AML-193 (cell line): ENCODE results near the gene CCT6B.
"Not testable (repeated sequence)": the region's sequence is repeated elsewhere in the genome, so short reads cannot be mapped to it uniquely, and the experiment has no call there.

Experiments
- DNase-seq, 2 experiments: peaks; one replicate each; lab custom pipeline; 2025; lab: John Stamatoyannopoulos, UW

The CCT6B gene

GRCh38 chr17:34980353-34980680 is 19.1 kb upstream of the CCT6B start, which contains the start of gene LIG3:
Gene LIG3, plus strand, starts transcription at chr17:34980512. Its CDS starts 2,494 bp downstream, at chr17:34983006.
- DNase-seq, result peak; percentile 92 to 95

- no peak for DNase-seq
These were observed 18.5 kb upstream of the CCT6B start for GRCh38 chr17:34979650-34980352.

GRCh38 chr17:34979153-34979552 is 17.9 kb upstream of the CCT6B start:
- DNase-seq, result no peak

- DNase-seq, result no peak
These were observed 13.8 kb upstream of the CCT6B start for GRCh38 chr17:34974794-34975785.

GRCh38 chr17:34974179-34974578 is 12.9 kb upstream of the CCT6B start:
- no peak for DNase-seq

GRCh38 chr17:34958438-34958837 is 2.8 kb downstream of the CCT6B start:
- DNase-seq, result no peak

- not testable (repeated sequence) for DNase-seq
These were observed 10.5 kb downstream of the CCT6B start for GRCh38 chr17:34950780-34951179.

GRCh38 chr17:34930283-34930682 is 31.0 kb downstream of the CCT6B start:
- peak; percentile 92 to 93 for DNase-seq

GRCh38 chr17:34926661-34927060 is 34.6 kb downstream of the CCT6B start:
- DNase-seq, result no peak

GRCh38 chr17:34920676-34921075 is 40.6 kb downstream of the CCT6B start:
- no peak for DNase-seq

- DNase-seq, result no peak
These were observed 43.9 kb downstream of the CCT6B start for GRCh38 chr17:34917381-34917780.

- no peak for DNase-seq
These were observed 45.1 kb downstream of the CCT6B start for GRCh38 chr17:34916120-34916519.

GRCh38 chr17:34913001-34913400 is 48.3 kb downstream of the CCT6B start:
- no peak for DNase-seq

- DNase-seq, result peak in 1 of 2 experiments; percentile 10
These were observed 52.2 kb downstream of the CCT6B start for GRCh38 chr17:34909040-34909439.

- no peak for DNase-seq
These were observed 58.3 kb downstream of the CCT6B start for GRCh38 chr17:34902831-34903547.

- DNase-seq, result no peak
These were observed 61.5 kb downstream of the CCT6B start for GRCh38 chr17:34899643-34900291.

GRCh38 chr17:34895383-34895782 is 65.9 kb downstream of the CCT6B start:
- no peak for DNase-seq

GRCh38 chr17:34894964-34895363 is 66.3 kb downstream of the CCT6B start:
- no peak for DNase-seq

- DNase-seq, result peak; percentile 47 to 49
These were observed 68.6 kb downstream of the CCT6B start for GRCh38 chr17:34892461-34893249.

- DNase-seq, result peak; percentile 22 to 28
These were observed 74.4 kb downstream of the CCT6B start for GRCh38 chr17:34886831-34887230.

GRCh38 chr17:34885076-34885475 is 76.2 kb downstream of the CCT6B start:
- no peak for DNase-seq
